K562 (cell line): ENCODE measurements around the gene GYG2.

Experiments
- NFE2L1 ChIP-seq: fragments of 450-650 bp; IDR thresholded peaks from 2 replicates; pipeline ENCODE4 v1.6.1; 2016; ENCODE audit warnings: missing genetic modification characterization, low read depth, mild to moderate bottlenecking, missing compliant biosample characterization, moderate library complexity, borderline replicate concordance
- TF ChIP-seq, protein P1 (sequence below): fragments of 150-350 bp; IDR thresholded peaks from 2 replicates; pipeline ENCODE4 v1.6.1; 2014; ENCODE audit warnings: low read depth, mild to moderate bottlenecking, low read length, borderline replicate concordance

DNA sequence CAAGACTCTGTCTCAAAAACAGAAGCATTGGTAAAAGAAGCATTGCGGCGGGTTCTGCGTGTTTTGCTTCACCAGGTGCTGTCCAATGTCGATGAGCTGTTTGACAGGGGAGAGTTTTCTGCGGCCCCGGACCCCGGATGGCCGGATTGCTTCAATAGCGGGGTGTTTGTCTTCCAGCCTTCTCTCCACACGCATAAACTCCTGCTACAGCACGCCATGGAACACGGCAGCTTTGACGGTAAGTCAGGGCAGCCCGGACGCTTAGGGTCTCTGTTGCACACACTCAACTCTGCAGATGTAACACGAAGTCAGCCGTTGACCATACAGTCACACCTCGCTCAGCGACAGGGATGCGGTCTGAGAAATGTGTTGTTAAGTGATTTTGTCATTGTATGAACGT is 26.2 kb downstream of the GYG2 start:
- TF ChIP-seq, protein P1, sequence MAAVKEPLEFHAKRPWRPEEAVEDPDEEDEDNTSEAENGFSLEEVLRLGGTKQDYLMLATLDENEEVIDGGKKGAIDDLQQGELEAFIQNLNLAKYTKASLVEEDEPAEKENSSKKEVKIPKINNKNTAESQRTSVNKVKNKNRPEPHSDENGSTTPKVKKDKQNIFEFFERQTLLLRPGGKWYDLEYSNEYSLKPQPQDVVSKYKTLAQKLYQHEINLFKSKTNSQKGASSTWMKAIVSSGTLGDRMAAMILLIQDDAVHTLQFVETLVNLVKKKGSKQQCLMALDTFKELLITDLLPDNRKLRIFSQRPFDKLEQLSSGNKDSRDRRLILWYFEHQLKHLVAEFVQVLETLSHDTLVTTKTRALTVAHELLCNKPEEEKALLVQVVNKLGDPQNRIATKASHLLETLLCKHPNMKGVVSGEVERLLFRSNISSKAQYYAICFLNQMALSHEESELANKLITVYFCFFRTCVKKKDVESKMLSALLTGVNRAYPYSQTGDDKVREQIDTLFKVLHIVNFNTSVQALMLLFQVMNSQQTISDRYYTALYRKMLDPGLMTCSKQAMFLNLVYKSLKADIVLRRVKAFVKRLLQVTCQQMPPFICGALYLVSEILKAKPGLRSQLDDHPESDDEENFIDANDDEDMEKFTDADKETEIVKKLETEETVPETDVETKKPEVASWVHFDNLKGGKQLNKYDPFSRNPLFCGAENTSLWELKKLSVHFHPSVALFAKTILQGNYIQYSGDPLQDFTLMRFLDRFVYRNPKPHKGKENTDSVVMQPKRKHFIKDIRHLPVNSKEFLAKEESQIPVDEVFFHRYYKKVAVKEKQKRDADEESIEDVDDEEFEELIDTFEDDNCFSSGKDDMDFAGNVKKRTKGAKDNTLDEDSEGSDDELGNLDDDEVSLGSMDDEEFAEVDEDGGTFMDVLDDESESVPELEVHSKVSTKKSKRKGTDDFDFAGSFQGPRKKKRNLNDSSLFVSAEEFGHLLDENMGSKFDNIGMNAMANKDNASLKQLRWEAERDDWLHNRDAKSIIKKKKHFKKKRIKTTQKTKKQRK: no peak
- TF ChIP-seq NFE2L1 (tag): no peak
